HCT116 (cell line): ENCODE measurements around the gene ROCK2. TPM values are rescaled to one million over a fixed set of nuclear protein-coding genes. Genes with fewer than 3 reads are reported as not detected.

Source experiments
- ATAC-seq: fragments of 200-7000 bp; cut with Tn5 transposase; 2 replicates; pipeline ENCODE4 v1.9.1; 2020; ENCODE audit warnings: mild to moderate bottlenecking, moderate library complexity
- BruUV-seq: library from RNA; stranded (reverse); fragments of 400-500 nt; replicated peaks from 2 replicates; lab custom pipeline; 2021; lab: Mats Ljungman, UMichigan
- CTCF ChIA-PET: fragments of 300-600 bp; sonication (Branson Sonifier 250); formaldehyde crosslinking; loops from one replicate; lab custom pipeline; 2021; ENCODE audit warnings: antibody characterized with exemption; lab: Charles Lee
- POLR2A ChIA-PET: fragments of 300-600, 350-600 bp; sonication (Branson Sonifier 250); formaldehyde crosslinking; loops from one replicate; lab custom pipeline; 2021; ENCODE audit warnings: antibody characterized with exemption; lab: Charles Lee
- RAD21 ChIA-PET, 2 experiments: fragments of 300-600 bp; sonication (Branson Sonifier 250); formaldehyde crosslinking; loops; one replicate each; lab custom pipeline; 2023; ENCODE audit warnings: low total read pairs in 2 of 2; ENCODE audit not compliant: uncharacterized antibody in 2 of 2, unreplicated experiment in 2 of 2, low non-redundant PET in 1 of 2; lab: Charles Lee
- DNase-seq: peaks from one replicate; pipeline ENCODE4 v3.0.0-alpha.2; 2010; ENCODE audit warnings: low read depth, low spot score
- H2AFZ ChIP-seq: fragments of 200-600 bp; shearing (Covaris generic), sonication (generic); 2 replicates; pipeline ENCODE4 v1.6.1; 2017; ENCODE audit warnings: low read depth, mixed run types, mixed read lengths, antibody characterized with exemption, low read length; ENCODE audit not compliant: poor library complexity, severe bottlenecking
- H3K27ac ChIP-seq: 2 replicates; pipeline ENCODE4 v1.5.1; 2012; ENCODE audit warnings: low read depth, low read length
- H3K27me3 ChIP-seq: fragments of 200-600 bp; sonication (generic); 2 replicates; pipeline ENCODE4 v1.6.1; 2016; ENCODE audit warnings: mixed run types, low read length, mixed read lengths; ENCODE audit not compliant: insufficient read depth
- H3K36me3 ChIP-seq, 2 experiments: fragments of 200-500 bp in 1 of 2; fragments of 200-600 bp in 1 of 2; sonication (Bioruptor generic) in 1 of 2; sonication (generic) in 1 of 2; 2 replicates each; pipeline versions ENCODE4 v1.5.1 to v1.6.1; 2014 to 2016; ENCODE audit warnings: low read length in 2 of 2, inconsistent platforms in 1 of 2, mixed read lengths in 1 of 2, mixed run types in 1 of 2; ENCODE audit not compliant: insufficient read depth in 2 of 2, control insufficient read depth in 1 of 2
- H3K4me1 ChIP-seq, 2 experiments: fragments of 200-600 bp in 1 of 2; sonication (generic) in 1 of 2; 2 replicates each; pipeline versions ENCODE4 v1.5.1 to v1.6.1; 2012 to 2017; ENCODE audit warnings: low read length in 2 of 2, inconsistent platforms in 1 of 2, mild to moderate bottlenecking in 1 of 2, mixed read lengths in 1 of 2, mixed run types in 1 of 2, moderate library complexity in 1 of 2; ENCODE audit not compliant: insufficient read depth in 2 of 2, control insufficient read depth in 1 of 2
- H3K4me2 ChIP-seq: fragments of 200-600 bp; sonication (generic); 2 replicates; pipeline ENCODE4 v1.6.1; 2017; ENCODE audit warnings: mixed run types, low read length, mixed read lengths
- H3K4me3 ChIP-seq, 2 experiments: fragments of 200-600 bp in 1 of 2; sonication (generic) in 1 of 2; replicated peaks in 1 of 2; 2 replicates each; pipeline ENCODE4 v1.5.1; 2011 to 2016; ENCODE audit warnings: low read length in 2 of 2, control low read depth in 1 of 2, low read depth in 1 of 2, mild to moderate bottlenecking in 1 of 2, mixed read lengths in 1 of 2, mixed run types in 1 of 2
- H3K79me2 ChIP-seq: fragments of 200-600 bp; sonication (generic); 2 replicates; pipeline ENCODE4 v1.6.1; 2017; ENCODE audit warnings: mild to moderate bottlenecking, mixed run types, low read length, moderate library complexity, mixed read lengths; ENCODE audit not compliant: insufficient read depth
- H3K9ac ChIP-seq: fragments of 200-600 bp; sonication (generic); 2 replicates; pipeline ENCODE4 v1.6.1; 2016; ENCODE audit warnings: low read length, mixed read lengths
- H3K9me2 ChIP-seq: fragments of 200-600 bp; sonication (generic), shearing (Covaris generic); 2 replicates; pipeline ENCODE4 v1.6.1; 2017; ENCODE audit warnings: mixed run types, mild to moderate bottlenecking, moderate library complexity; ENCODE audit not compliant: insufficient read depth
- H3K9me3 ChIP-seq, 2 experiments: fragments of 200-500 bp in 1 of 2; fragments of 200-600 bp in 1 of 2; sonication (Bioruptor generic) in 1 of 2; sonication (generic) in 1 of 2; 2 replicates each; pipeline ENCODE4 v1.6.1; 2014 to 2017; ENCODE audit warnings: low read length in 2 of 2, mixed read lengths in 2 of 2, inconsistent platforms in 1 of 2, low read depth in 1 of 2, mild to moderate bottlenecking in 1 of 2, mixed run types in 1 of 2, moderate library complexity in 1 of 2; ENCODE audit not compliant: control insufficient read depth in 1 of 2, insufficient read depth in 1 of 2
- H4K20me1 ChIP-seq: fragments of 200-600 bp; sonication (generic), shearing (Covaris generic); 2 replicates; pipeline ENCODE4 v1.6.1; 2017; ENCODE audit warnings: mixed run types, mild to moderate bottlenecking, moderate library complexity; ENCODE audit not compliant: insufficient read depth
- CBX3 ChIP-seq: IDR thresholded peaks from 2 replicates; pipeline ENCODE4 v1.6.1; 2012; ENCODE audit warnings: low read depth
- CEBPB ChIP-seq: IDR thresholded peaks from 2 replicates; pipeline ENCODE4 v1.6.1; 2012; ENCODE audit warnings: low read depth
- EGR1 ChIP-seq: IDR thresholded peaks from 2 replicates; pipeline ENCODE4 v1.6.1; 2012; ENCODE audit warnings: low read depth
- ELF1 ChIP-seq: IDR thresholded peaks from 2 replicates; pipeline ENCODE4 v1.6.1; 2012; ENCODE audit warnings: low read depth, borderline replicate concordance
- EZH2 ChIP-seq: fragments of 200-600 bp; sonication (generic); IDR thresholded peaks from 2 replicates; pipeline ENCODE4 v1.6.1; 2017; ENCODE audit warnings: antibody characterized with exemption, mixed run types
- EZH2phosphoT487 ChIP-seq: fragments of 200-600 bp; IDR thresholded peaks from 2 replicates; pipeline ENCODE4 v1.6.1; 2018; ENCODE audit warnings: antibody characterized with exemption, borderline replicate concordance
- JUND ChIP-seq: IDR thresholded peaks from 2 replicates; pipeline ENCODE4 v1.6.1; 2012
- POLR2AphosphoS5 ChIP-seq: IDR thresholded peaks from 2 replicates; pipeline ENCODE4 v1.6.1; 2011; ENCODE audit warnings: mild to moderate bottlenecking, low read depth, low read length, moderate library complexity
- RAD21 ChIP-seq: IDR thresholded peaks from 2 replicates; pipeline ENCODE4 v1.6.1; 2012; ENCODE audit warnings: low read depth, mild to moderate bottlenecking
- SIN3A ChIP-seq: IDR thresholded peaks from 2 replicates; pipeline ENCODE4 v1.6.1; 2012; ENCODE audit warnings: low read depth
- SP1 ChIP-seq: IDR thresholded peaks from 2 replicates; pipeline ENCODE4 v1.6.1; 2012; ENCODE audit warnings: low read depth
- SRF ChIP-seq: IDR thresholded peaks from 2 replicates; pipeline ENCODE4 v1.6.1; 2012; ENCODE audit warnings: low read depth
- TCF7L2 ChIP-seq: IDR thresholded peaks from 2 replicates; pipeline ENCODE4 v1.7.0; 2011; ENCODE audit warnings: borderline replicate concordance, inconsistent platforms; ENCODE audit not compliant: insufficient read depth, insufficient read length; ENCODE audit errors: extremely low read depth
- ZFX ChIP-seq: fragments of 450-650 bp; IDR thresholded peaks from 2 replicates; pipeline ENCODE4 v1.6.1; 2017
- ZNF274 ChIP-seq: fragments of 200-500 bp; sonication (Bioruptor generic); IDR thresholded peaks from 2 replicates; pipeline ENCODE4 v1.6.1; 2014; ENCODE audit warnings: mild to moderate bottlenecking, low read depth, low read length, inconsistent platforms
- intact Hi-C: fragments of 100-400 bp; cut with micrococcal nuclease; formaldehyde crosslinking; loops from 2 replicates; pipeline ENCODE4 v1.10.0; 2022
- total RNA-seq: library from RNA; stranded (reverse); gene quantifications from one replicate; pipeline ENCODE4 v1.2.1, GENCODE V29; 2021; ENCODE audit not compliant: unreplicated experiment
- TF ChIP-seq, protein P1 (sequence below): IDR thresholded peaks from 2 replicates; pipeline ENCODE4 v1.6.1; 2011; ENCODE audit warnings: mild to moderate bottlenecking, low read length, moderate library complexity; ENCODE audit not compliant: insufficient replicate concordance; ENCODE audit errors: extremely low read depth
- TF ChIP-seq, protein P2 (sequence below): IDR thresholded peaks from 2 replicates; pipeline ENCODE4 v1.6.1; 2012
- TF ChIP-seq, protein P3 (sequence below): IDR thresholded peaks from 2 replicates; pipeline ENCODE4 v1.6.1; 2012

Gene ROCK2
- total RNA-seq, 1 experiment from 2014 or later, result 48.0 TPM

DNA sequence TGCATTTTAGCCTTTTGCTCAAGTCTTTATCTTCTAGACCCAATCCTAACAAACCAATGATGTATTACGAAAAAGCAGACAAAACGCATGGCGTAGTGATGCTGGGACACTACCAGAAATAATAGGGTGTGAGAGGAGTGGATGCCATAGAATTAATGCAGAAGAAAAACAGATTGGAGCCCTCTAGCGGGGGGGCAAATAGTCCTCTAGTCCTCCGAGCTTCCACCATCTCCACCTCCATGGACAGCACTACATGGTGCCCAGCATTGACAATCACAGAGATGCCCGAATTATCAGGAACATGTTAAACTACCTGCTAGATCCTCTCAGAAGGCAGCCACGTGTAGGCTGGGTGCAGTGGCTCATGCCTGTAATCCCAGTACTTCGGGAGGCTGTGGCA lies 15.4 kb upstream of the ROCK2 start:
- ChIA-PET POLR2A (no interaction called here), RAD21 (no interaction called here), CTCF (no interaction called here)
- H3K9me3 ChIP-seq, result no peaks in the 10 kb centered on the region
- no peak overlapping the region for H3K4me2 ChIP-seq
- no peak overlapping the region for H3K4me3 ChIP-seq
- H3K4me1 ChIP-seq, result peaks cover 9 to 15% of the 10 kb centered on the region in 2 experiments; a peak in 3 of 4 replicates
- no peak overlapping the region for H3K9ac ChIP-seq
- TF ChIP-seq JUND, result no peak
- TF ChIP-seq POLR2AphosphoS5, result no peak
- TF ChIP-seq RAD21, result no peak
- TF ChIP-seq EZH2, result no peak
- TF ChIP-seq SRF, result no peak
- TF ChIP-seq EGR1, result no peak
- TF ChIP-seq ZFX, result no peak
- no peak for TF ChIP-seq CBX3
- no peak for TF ChIP-seq ZNF274
- H3K9me2 ChIP-seq, result no peaks in the 10 kb centered on the region
- no TSS peak for BruUV-seq
- no peaks in the 10 kb centered on the region for H4K20me1 ChIP-seq
- no peak overlapping the region for H3K27ac ChIP-seq
- no peaks in the 10 kb centered on the region for H3K36me3 ChIP-seq
- no peaks in the 10 kb centered on the region for H3K79me2 ChIP-seq
- DNase-seq (no peak), ATAC-seq (no peak)
- intact Hi-C loops, result no loop called here
- no peak overlapping the region for H2AFZ ChIP-seq
- no peaks in the 10 kb centered on the region for H3K27me3 ChIP-seq

DNA sequence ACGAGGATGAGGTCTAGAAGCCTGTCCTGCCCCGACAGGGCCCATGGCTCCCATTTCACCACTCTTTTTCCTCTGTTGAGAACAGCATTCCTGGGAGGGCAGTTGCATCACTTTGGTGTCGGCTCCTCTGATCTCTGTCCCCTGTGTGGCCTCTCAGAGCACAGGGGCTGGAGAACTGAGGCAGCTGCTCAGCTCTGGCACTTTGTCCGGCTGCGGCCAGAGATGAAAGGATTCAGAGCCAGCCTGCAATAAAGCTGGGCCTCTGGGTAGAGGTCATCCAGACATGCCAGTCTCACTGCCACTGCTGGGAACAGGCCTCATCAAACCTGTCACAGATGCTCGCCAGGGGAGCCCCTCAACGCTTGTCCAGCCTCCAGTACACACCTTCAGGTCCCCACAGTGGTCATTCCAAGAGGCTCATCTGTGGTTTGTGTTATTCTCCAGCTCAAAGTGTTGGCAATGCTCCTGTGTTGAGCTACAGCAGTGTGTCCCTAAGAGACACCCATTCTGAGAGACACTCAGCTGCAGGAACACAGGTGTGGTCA lies 13.1 kb upstream of the ROCK2 start:
- POLR2A ChIA-PET, result no interaction called here
- no peak overlapping the region for H3K27ac ChIP-seq
- ATAC-seq, result peak; percentile 82
- intact Hi-C loops, result no loop called here
- H3K79me2 ChIP-seq, result no peaks in the 10 kb centered on the region
- peaks cover 9 to 15% of the 10 kb centered on the region in 2 experiments; a peak in 3 of 4 replicates for H3K4me1 ChIP-seq
- peak overlapping the region; percentile 60 for H2AFZ ChIP-seq
- no TSS peak for BruUV-seq
- H3K4me2 ChIP-seq, result peak overlapping the region; percentile 44
- no peaks in the 10 kb centered on the region for H3K9me3 ChIP-seq
- no peaks in the 10 kb centered on the region for H3K27me3 ChIP-seq
- no peak for DNase-seq
- H4K20me1 ChIP-seq, result no peaks in the 10 kb centered on the region
- RAD21 ChIA-PET, result interaction anchor here in 1 of 2 experiments (1.3 kb wide), 1 partner anchor 17 kb away, joined by 5 read pairs; no protein-coding TSS in a partner anchor
- TF ChIP-seq, protein P1, sequence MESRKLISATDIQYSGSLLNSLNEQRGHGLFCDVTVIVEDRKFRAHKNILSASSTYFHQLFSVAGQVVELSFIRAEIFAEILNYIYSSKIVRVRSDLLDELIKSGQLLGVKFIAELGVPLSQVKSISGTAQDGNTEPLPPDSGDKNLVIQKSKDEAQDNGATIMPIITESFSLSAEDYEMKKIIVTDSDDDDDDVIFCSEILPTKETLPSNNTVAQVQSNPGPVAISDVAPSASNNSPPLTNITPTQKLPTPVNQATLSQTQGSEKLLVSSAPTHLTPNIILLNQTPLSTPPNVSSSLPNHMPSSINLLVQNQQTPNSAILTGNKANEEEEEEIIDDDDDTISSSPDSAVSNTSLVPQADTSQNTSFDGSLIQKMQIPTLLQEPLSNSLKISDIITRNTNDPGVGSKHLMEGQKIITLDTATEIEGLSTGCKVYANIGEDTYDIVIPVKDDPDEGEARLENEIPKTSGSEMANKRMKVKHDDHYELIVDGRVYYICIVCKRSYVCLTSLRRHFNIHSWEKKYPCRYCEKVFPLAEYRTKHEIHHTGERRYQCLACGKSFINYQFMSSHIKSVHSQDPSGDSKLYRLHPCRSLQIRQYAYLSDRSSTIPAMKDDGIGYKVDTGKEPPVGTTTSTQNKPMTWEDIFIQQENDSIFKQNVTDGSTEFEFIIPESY, result no peak
- TF ChIP-seq POLR2AphosphoS5 (no peak), EZH2phosphoT487 (no peak), CEBPB (peak; percentile 69), SRF (no peak), ELF1 (no peak), CBX3 (no peak), SP1 (0 out of 2 replicates have a peak, but pooled peaks have one; percentile 10), RAD21 (no peak), TCF7L2 (peak; percentile 46), SIN3A (no peak)
- TF ChIP-seq, protein P2, sequence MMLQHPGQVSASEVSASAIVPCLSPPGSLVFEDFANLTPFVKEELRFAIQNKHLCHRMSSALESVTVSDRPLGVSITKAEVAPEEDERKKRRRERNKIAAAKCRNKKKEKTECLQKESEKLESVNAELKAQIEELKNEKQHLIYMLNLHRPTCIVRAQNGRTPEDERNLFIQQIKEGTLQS, result 0 out of 2 replicates have a peak, but pooled peaks have one; percentile 29
- TF ChIP-seq, protein P3, sequence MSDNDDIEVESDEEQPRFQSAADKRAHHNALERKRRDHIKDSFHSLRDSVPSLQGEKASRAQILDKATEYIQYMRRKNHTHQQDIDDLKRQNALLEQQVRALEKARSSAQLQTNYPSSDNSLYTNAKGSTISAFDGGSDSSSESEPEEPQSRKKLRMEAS, result no peak
- no peaks in the 10 kb centered on the region for H3K36me3 ChIP-seq
- CTCF ChIA-PET, result no interaction called here
- H3K4me3 ChIP-seq, result no peak overlapping the region
- no peak overlapping the region for H3K9ac ChIP-seq
- no peaks in the 10 kb centered on the region for H3K9me2 ChIP-seq
